SK-N-SH treated with all-trans-retinoic acid at 6 μM for 48 hours (cell line): Measurements from ENCODE around the gene ABCA13.

Experiments
- ATAC-seq: fragments of 200-7000 bp; cut with Tn5 transposase; 3 replicates; pipeline ENCODE4 v1.9.1; 2020; ENCODE audit warnings: mild to moderate bottlenecking, moderate library complexity
- ARNTL ChIP-seq: fragments of 450-650 bp; formaldehyde crosslinking; IDR thresholded peaks from 2 replicates; pipeline ENCODE4 v1.5.0; 2020; ENCODE audit warnings: low read depth, mild to moderate bottlenecking, moderate library complexity, borderline replicate concordance
- BACH2 ChIP-seq: fragments of 250-450 bp; sonication (Bioruptor Pico); IDR thresholded peaks from 2 replicates; pipeline ENCODE4 v1.9.0; 2021; ENCODE audit warnings: mild to moderate bottlenecking, borderline replicate concordance
- CREB5 ChIP-seq: fragments of 250-450 bp; sonication (Bioruptor Pico); IDR thresholded peaks from 2 replicates; pipeline ENCODE4 v1.5.1; 2020; ENCODE audit warnings: low read depth, mild to moderate bottlenecking, moderate library complexity
- CSDC2 ChIP-seq: fragments of 250-450 bp; sonication (Bioruptor Pico); IDR thresholded peaks from 2 replicates; pipeline ENCODE4 v1.5.0; 2020; ENCODE audit warnings: mild to moderate bottlenecking, moderate library complexity
- CSRNP3 ChIP-seq: fragments of 250-450 bp; sonication (Bioruptor Pico); IDR thresholded peaks from 2 replicates; pipeline ENCODE4 v1.5.1; 2021; ENCODE audit warnings: mild to moderate bottlenecking, moderate library complexity
- ESRRG ChIP-seq: fragments of 250-450 bp; sonication (Bioruptor Pico); IDR thresholded peaks from 2 replicates; pipeline ENCODE4 v1.6.1; 2021; ENCODE audit warnings: mild to moderate bottlenecking
- ISL1 ChIP-seq: fragments of 250-450 bp; sonication (Bioruptor Pico); IDR thresholded peaks from 2 replicates; pipeline ENCODE4 v2.1.2; 2022; ENCODE audit warnings: mild to moderate bottlenecking, moderate library complexity
- OSR1 ChIP-seq: fragments of 250-450 bp; sonication (Bioruptor Pico); IDR thresholded peaks from 2 replicates; pipeline ENCODE4 v1.8.0; 2022; ENCODE audit warnings: moderate library complexity, mild to moderate bottlenecking, inconsistent platforms
- PPARA ChIP-seq: fragments of 250-450 bp; sonication (Bioruptor Pico); IDR thresholded peaks from 2 replicates; pipeline ENCODE4 v1.5.0; 2020; ENCODE audit warnings: mild to moderate bottlenecking, borderline replicate concordance
- RARB ChIP-seq: fragments of 250-450 bp; sonication (Bioruptor Pico); IDR thresholded peaks from 2 replicates; pipeline ENCODE4 v1.8.0; 2021; ENCODE audit warnings: mild to moderate bottlenecking, moderate library complexity
- SNAI2 ChIP-seq: fragments of 250-450 bp; sonication (Bioruptor Pico); IDR thresholded peaks from 2 replicates; pipeline ENCODE4 v1.5.0; 2020; ENCODE audit warnings: mild to moderate bottlenecking, moderate library complexity
- TCF4 ChIP-seq: fragments of 250-450 bp; sonication (Bioruptor Pico); IDR thresholded peaks from 2 replicates; pipeline ENCODE4 v1.8.0; 2021; ENCODE audit warnings: mild to moderate bottlenecking, moderate library complexity, borderline replicate concordance
- TOX ChIP-seq: fragments of 250-450 bp; sonication (Bioruptor Pico); IDR thresholded peaks from 2 replicates; pipeline ENCODE4 v1.8.0; 2021; ENCODE audit warnings: mild to moderate bottlenecking, moderate library complexity, borderline replicate concordance
- TSHZ2 ChIP-seq: fragments of 250-450 bp; sonication (Bioruptor Pico); IDR thresholded peaks from 2 replicates; pipeline ENCODE4 v1.5.0; 2020; ENCODE audit warnings: mild to moderate bottlenecking, moderate library complexity
- ZC3H10 ChIP-seq: fragments of 250-450 bp; sonication (Bioruptor Pico); IDR thresholded peaks from 2 replicates; pipeline ENCODE4 v1.5.1; 2021; ENCODE audit warnings: mild to moderate bottlenecking, moderate library complexity
- ZFP3 ChIP-seq: fragments of 250-450 bp; sonication (Bioruptor Pico); IDR thresholded peaks from 2 replicates; pipeline ENCODE4 v1.5.0; 2020; ENCODE audit warnings: mild to moderate bottlenecking, moderate library complexity
- ZFP30 ChIP-seq: fragments of 450-650 bp; formaldehyde crosslinking; IDR thresholded peaks from 2 replicates; pipeline ENCODE4 v1.5.0; 2022; ENCODE audit warnings: mild to moderate bottlenecking, moderate library complexity
- ZNF70 ChIP-seq: fragments of 450-650 bp; formaldehyde crosslinking; IDR thresholded peaks from 2 replicates; pipeline ENCODE4 v1.5.0; 2020; ENCODE audit warnings: mild to moderate bottlenecking, moderate library complexity
- ZNF8 ChIP-seq: fragments of 450-650 bp; formaldehyde crosslinking; IDR thresholded peaks from 2 replicates; pipeline ENCODE4 v1.5.0; 2020; ENCODE audit warnings: mild to moderate bottlenecking, moderate library complexity
- TF ChIP-seq, protein P1 (sequence below): fragments of 250-450 bp; sonication (Bioruptor Pico); IDR thresholded peaks from 2 replicates; pipeline ENCODE4 v1.8.0; 2021; ENCODE audit warnings: low read depth, mild to moderate bottlenecking, moderate library complexity, borderline replicate concordance
- TF ChIP-seq, protein P2 (sequence below): fragments of 250-450 bp; sonication (Bioruptor Pico); IDR thresholded peaks from 2 replicates; pipeline ENCODE4 v1.8.0; 2020; ENCODE audit warnings: mild to moderate bottlenecking, moderate library complexity, borderline replicate concordance

Gene ABCA13

DNA sequence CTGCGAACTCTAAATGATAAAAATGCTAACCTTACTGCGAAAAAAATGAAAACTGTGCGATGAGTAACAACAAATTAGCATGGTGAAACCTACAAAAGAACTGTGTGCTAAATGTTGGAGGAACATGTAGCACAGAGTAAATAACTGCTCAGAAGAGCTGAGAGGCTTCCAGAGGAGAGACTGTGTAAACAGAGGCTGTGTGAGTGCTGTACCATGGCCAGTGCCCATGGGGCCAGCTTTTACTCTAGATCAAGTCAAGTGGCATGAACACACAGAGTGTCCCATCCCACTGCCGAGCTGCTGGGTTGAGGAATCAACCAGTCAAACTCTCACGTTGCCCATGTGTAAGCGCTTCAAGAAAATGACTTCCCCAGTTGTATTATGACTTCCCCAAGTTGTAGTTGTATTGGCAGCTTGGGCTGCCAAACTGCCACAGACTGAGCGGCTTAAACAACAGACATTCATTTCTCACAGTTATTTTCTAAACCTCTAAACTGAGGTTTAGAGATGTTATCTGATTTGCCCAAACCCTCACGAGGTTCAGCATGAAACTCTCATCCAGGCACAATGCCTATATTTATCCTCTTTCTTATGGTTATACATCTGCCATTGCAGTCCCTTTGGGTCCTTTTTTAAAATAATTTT, 270.7 kb downstream of the ABCA13 start:
- no peak for ATAC-seq
- no peak for TF ChIP-seq RARB (CRISPR knock-in tag)
- TF ChIP-seq, protein P1, sequence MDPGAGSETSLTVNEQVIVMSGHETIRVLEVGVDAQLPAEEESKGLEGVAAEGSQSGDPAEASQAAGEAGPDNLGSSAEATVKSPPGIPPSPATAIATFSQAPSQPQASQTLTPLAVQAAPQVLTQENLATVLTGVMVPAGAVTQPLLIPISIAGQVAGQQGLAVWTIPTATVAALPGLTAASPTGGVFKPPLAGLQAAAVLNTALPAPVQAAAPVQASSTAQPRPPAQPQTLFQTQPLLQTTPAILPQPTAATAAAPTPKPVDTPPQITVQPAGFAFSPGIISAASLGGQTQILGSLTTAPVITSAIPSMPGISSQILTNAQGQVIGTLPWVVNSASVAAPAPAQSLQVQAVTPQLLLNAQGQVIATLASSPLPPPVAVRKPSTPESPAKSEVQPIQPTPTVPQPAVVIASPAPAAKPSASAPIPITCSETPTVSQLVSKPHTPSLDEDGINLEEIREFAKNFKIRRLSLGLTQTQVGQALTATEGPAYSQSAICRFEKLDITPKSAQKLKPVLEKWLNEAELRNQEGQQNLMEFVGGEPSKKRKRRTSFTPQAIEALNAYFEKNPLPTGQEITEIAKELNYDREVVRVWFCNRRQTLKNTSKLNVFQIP (CRISPR knock-in tag), result no peak
- TF ChIP-seq CSRNP3 (CRISPR knock-in tag), result no peak
- TF ChIP-seq OSR1 (CRISPR knock-in tag), result no peak
- TF ChIP-seq TSHZ2 (CRISPR knock-in tag), result no peak
- no peak for TF ChIP-seq BACH2 (CRISPR knock-in tag)
- TF ChIP-seq ZNF8, result no peak
- TF ChIP-seq ZNF70 (CRISPR knock-in tag), result no peak
- TF ChIP-seq, protein P2, sequence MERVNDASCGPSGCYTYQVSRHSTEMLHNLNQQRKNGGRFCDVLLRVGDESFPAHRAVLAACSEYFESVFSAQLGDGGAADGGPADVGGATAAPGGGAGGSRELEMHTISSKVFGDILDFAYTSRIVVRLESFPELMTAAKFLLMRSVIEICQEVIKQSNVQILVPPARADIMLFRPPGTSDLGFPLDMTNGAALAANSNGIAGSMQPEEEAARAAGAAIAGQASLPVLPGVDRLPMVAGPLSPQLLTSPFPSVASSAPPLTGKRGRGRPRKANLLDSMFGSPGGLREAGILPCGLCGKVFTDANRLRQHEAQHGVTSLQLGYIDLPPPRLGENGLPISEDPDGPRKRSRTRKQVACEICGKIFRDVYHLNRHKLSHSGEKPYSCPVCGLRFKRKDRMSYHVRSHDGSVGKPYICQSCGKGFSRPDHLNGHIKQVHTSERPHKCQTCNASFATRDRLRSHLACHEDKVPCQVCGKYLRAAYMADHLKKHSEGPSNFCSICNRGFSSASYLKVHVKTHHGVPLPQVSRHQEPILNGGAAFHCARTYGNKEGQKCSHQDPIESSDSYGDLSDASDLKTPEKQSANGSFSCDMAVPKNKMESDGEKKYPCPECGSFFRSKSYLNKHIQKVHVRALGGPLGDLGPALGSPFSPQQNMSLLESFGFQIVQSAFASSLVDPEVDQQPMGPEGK (CRISPR knock-in tag), result no peak
- no peak for TF ChIP-seq ESRRG
- no peak for TF ChIP-seq CREB5
- TF ChIP-seq SNAI2 (CRISPR knock-in tag), result no peak
- no peak for TF ChIP-seq ZFP30 (CRISPR knock-in tag)
- no peak for TF ChIP-seq CSDC2 (CRISPR knock-in tag)
- no peak for TF ChIP-seq ARNTL (CRISPR knock-in tag)
- TF ChIP-seq ISL1 (CRISPR knock-in tag), result no peak

- ATAC-seq, result no peak
- TF ChIP-seq CSRNP3 (CRISPR knock-in tag), result no peak
- TF ChIP-seq ARNTL (CRISPR knock-in tag), result no peak
- TF ChIP-seq TOX (CRISPR knock-in tag), result no peak
- TF ChIP-seq ZNF70 (CRISPR knock-in tag), result no peak
- no peak for TF ChIP-seq CREB5
- no peak for TF ChIP-seq PPARA
- TF ChIP-seq ZFP3 (CRISPR knock-in tag), result no peak
- TF ChIP-seq TCF4 (CRISPR knock-in tag), result no peak
- TF ChIP-seq, protein P2 (CRISPR knock-in tag), result no peak
- no peak for TF ChIP-seq RARB (CRISPR knock-in tag)
- TF ChIP-seq ESRRG, result no peak
- no peak for TF ChIP-seq CSDC2 (CRISPR knock-in tag)
- TF ChIP-seq OSR1 (CRISPR knock-in tag), result no peak
- TF ChIP-seq ZC3H10, result no peak
- no peak for TF ChIP-seq TSHZ2 (CRISPR knock-in tag)
- TF ChIP-seq ZFP30 (CRISPR knock-in tag), result no peak
These were observed 271.8 kb downstream of the ABCA13 start for GRCh38 chr7:48443051-48443450.
